ENCODE measurements around the gene TOLLIP.

DNA sequence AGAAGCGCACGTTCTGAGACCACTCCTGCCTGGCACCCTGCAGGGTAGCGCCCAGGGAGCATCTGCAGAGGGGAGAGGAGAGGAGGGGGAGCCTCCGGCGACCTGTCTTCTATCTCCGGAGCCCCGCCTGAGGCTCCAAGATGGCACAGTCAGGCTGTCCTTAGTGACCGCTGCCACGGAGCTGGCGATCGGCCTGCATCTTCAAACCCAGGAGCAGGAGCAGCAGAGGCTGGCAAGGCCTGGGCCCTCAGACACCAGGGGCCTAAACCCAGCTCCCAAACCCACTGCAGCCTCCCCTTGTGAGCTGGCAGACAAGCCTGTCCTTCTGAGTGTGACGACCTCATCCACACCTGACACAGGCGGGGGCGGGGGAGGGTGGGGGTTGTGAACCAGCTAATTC lies 34.9 kb downstream of the TOLLIP start:
- no peak for TF ChIP-seq CREM (CRISPR knock-in tag; IDR thresholded peaks at IDR 0.05)
- no peak for TF ChIP-seq CREB1 (CRISPR knock-in tag; IDR thresholded peaks at IDR 0.05)
- TF ChIP-seq CTCF (IDR thresholded peaks at IDR 0.05): no peak
- TF ChIP-seq ZNF263 (CRISPR knock-in tag; IDR thresholded peaks at IDR 0.05; ENCODE audit: low read depth): no peak
- TF ChIP-seq, protein P1, sequence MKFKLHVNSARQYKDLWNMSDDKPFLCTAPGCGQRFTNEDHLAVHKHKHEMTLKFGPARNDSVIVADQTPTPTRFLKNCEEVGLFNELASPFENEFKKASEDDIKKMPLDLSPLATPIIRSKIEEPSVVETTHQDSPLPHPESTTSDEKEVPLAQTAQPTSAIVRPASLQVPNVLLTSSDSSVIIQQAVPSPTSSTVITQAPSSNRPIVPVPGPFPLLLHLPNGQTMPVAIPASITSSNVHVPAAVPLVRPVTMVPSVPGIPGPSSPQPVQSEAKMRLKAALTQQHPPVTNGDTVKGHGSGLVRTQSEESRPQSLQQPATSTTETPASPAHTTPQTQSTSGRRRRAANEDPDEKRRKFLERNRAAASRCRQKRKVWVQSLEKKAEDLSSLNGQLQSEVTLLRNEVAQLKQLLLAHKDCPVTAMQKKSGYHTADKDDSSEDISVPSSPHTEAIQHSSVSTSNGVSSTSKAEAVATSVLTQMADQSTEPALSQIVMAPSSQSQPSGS (CRISPR knock-in tag; IDR thresholded peaks at IDR 0.05; ENCODE audit: borderline replicate concordance, low read depth): no peak
- TF ChIP-seq CBFB (CRISPR knock-in tag; IDR thresholded peaks at IDR 0.05; ENCODE audit: low read depth): no peak
- TF ChIP-seq, protein P2, sequence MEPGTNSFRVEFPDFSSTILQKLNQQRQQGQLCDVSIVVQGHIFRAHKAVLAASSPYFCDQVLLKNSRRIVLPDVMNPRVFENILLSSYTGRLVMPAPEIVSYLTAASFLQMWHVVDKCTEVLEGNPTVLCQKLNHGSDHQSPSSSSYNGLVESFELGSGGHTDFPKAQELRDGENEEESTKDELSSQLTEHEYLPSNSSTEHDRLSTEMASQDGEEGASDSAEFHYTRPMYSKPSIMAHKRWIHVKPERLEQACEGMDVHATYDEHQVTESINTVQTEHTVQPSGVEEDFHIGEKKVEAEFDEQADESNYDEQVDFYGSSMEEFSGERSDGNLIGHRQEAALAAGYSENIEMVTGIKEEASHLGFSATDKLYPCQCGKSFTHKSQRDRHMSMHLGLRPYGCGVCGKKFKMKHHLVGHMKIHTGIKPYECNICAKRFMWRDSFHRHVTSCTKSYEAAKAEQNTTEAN (CRISPR knock-in tag; IDR thresholded peaks at IDR 0.05): no peak
- TF ChIP-seq, protein P3, sequence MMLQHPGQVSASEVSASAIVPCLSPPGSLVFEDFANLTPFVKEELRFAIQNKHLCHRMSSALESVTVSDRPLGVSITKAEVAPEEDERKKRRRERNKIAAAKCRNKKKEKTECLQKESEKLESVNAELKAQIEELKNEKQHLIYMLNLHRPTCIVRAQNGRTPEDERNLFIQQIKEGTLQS (CRISPR knock-in tag; conservative IDR thresholded peaks at IDR 0.05): no peak
- no peak for TF ChIP-seq TEAD1 (CRISPR knock-in tag; IDR thresholded peaks at IDR 0.05)
- no peak for TF ChIP-seq NR2C2 (CRISPR knock-in tag; IDR thresholded peaks at IDR 0.05)

Data from WTC11 (cell line).